ENCODE data around the gene NOB1.
A peak's percentile ranks its signal among the peaks of the same experiment; 100 is the strongest.

NOB1 gene

GRCh38 chr16:69718111-69718764 is 36.5 kb downstream of the NOB1 start:
- DNase-seq: no peak

GRCh38 chr16:69717066-69717465 is 37.7 kb downstream of the NOB1 start:
- DNase-seq: no peak

- DNase-seq: no peak
Observed at GRCh38 chr16:69712914-69713581, 41.7 kb downstream of the NOB1 start.

GRCh38 chr16:69712277-69712676 is 42.4 kb downstream of the NOB1 start:
- no peak for DNase-seq

DNA sequence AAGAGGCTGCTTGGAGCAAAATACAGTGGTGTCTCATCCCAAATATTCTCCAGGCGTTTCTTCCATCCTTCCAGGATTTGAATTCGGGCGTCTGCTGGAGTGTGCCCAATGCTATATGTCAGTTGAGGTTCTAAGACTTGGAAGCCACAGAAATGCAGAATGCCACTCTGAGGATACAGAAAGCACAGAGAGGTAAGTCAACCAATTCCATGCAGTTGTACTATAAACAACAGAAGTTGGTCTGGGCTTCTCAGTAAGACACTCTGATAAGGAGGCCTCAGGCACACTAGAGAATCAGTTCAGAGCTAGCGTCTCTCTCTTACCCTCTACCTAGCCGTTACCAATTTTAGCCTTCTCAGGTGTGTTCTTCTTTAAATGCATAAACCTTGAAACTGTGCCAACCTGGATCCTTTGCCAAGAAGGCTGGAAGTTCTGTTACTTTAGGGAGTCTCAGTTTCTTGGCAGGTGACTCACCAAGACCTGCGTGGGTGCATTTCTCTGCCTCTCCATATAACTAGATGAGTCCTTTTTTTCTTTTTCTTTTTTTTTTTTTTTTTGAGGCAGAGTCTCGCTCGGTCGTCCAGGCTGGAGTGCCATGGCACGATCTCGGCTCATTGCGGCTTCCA is 43.5 kb downstream of the NOB1 start:
- DNase-seq: peak; percentile 68

GRCh38 chr16:69709456-69710084 is 45.2 kb downstream of the NOB1 start:
- peak; percentile 68 for DNase-seq

DNA sequence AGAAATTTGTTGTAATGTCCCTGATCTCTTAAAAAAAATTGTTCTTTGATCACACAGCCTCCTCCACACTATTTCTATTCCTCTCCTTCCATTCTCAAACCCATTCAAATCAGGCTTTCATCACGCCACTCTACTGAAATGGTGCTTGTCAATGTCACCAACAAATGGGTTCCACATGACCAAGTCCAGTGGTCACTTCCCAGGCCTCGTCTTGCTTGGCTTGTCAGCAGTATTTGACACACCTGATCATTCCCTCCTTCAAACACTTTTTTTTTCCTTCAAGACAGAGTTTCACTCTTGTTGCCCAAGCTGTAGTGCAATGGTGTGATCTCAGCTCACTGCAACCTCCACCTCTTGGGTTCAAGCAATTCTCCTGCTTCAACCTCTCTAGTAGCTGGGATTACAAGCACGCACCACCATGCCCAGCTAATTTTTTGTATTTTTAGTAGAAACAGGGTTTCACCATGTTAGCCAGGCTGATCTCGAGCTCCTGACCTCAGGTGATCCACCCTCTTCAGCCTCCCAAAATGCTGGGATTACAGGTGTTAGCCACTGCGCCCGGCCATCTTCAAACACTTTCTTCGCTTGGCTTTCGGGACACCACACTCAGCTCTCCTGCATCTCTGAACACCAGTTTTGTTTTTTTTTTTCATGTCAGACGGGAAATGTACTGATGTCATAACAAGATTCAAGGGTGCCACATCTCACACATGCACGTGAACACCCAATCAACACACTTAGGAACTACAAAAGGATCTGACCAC is 46.6 kb downstream of the NOB1 start:
- no peak for DNase-seq

- no peak for DNase-seq
Observed at GRCh38 chr16:69706975-69707340, 47.8 kb downstream of the NOB1 start.

DNA sequence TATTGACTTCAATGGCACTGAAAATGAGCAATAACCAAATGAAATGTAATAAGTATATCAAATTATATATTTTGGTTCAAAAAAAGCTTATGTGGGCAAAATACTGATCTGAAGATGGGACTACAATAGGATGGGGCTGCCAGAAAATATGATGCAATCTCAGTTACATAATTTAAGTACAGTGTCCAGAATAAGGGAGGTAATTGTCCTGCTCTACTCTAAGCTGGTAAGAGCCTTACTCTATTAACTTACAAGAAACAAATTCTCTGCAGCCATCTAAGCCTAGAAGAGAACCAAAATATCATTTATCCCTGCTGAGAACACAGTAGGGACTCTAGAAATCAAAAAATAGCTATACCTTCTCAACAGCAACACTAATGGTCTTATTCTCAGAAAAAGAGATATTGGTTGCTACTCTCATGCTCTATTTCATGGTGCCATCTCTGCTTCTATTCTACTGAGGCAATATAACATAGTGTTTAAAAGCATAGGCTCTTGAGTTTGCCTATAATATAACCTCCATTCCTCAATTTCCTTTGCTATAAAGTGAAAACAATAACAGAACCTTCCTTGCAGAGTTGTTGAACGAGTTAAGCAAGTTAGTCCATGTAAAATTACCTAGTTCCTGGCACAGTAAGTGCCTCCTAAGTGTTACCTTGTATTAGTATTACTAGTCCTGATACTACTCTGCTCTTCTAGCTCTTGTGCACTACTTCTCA is 48.3 kb downstream of the NOB1 start:
- peak; percentile 9 for DNase-seq

GRCh38 chr16:69703638-69704037 is 51.1 kb downstream of the NOB1 start:
- DNase-seq: peak; percentile 42

DNA sequence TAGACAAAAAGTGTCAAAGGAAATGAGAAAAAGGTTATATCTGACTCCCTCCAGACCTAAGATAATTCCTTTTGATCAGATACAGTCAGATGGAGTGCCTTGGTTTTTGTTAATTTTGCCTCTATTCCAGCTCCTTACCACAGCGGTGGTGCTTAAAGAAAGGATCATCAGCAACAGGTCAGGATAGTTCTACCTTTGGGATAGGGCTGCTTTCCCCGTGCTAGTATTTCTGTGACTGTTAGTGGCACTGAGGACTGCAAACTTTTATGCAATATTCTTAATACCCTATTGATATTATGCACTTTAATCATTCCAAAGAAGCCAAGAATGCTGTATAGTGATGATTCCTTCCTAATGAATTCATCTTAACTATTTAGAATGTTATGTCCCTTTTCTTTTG is 52.9 kb downstream of the NOB1 start:
- no peak for DNase-seq

GRCh38 chr16:69701452-69701851 is 53.3 kb downstream of the NOB1 start:
- no peak for DNase-seq

DNA sequence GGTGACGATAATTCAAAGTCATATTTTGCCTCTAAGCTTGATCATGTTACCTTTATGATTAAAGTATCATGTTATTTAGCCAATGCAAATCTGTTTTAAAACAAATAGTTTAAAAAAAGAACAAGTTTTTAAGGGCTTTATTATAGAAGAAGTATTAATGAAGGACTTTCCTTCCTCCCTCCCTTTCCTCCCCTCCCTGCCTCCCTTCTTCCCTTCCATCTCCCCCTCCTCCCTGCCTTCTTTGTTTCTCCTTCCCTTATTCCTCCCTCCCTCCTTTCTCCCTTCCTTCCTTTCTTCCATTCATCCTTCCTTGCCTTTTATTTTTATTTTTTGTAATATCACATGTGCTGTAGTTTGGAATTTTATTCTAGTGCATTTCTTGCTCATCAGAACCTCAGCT is 54.8 kb downstream of the NOB1 start:
- no peak for DNase-seq

DNA sequence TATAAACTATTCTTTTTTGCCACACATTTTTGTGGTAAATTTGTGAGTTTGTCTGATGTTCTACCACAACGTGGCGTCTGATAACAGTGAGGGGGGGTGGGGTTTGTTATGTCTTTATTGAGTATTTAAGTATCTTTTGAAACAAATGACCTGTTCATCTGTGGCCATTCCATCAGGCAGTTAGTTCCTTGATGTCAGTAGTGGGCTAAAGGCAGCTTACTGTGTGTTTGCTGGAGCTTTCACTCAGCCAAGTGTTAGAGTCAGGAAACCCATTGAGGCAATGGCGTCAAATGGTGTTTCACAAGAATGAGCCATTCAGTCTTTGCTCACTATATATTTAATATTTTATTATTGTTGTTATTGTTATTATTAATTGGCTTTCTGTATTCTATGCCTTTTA is 56.3 kb downstream of the NOB1 start:
- DNase-seq: no peak

DNA sequence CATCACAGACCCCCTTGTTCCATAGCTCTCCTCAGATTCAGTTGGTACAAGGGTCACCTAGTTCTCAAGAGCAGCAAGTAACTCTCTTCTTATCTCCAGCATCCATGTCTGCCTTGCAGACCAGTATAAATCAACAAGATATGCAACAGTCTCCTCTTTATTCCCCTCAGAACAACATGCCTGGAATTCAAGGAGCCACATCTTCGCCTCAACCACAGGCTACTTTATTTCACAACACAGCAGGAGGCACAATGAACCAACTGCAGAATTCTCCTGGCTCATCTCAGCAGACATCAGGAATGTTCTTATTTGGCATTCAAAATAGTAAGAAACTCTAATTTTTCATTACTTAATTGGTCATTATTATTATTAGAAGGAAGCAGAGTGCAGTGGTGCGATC is 60.8 kb downstream of the NOB1 start:
- no peak for DNase-seq

GRCh38 chr16:69691980-69692911 is 62.5 kb downstream of the NOB1 start:
- no peak for DNase-seq
